ENCODE results near the gene TMEM86B.

The TMEM86B gene, protein sequence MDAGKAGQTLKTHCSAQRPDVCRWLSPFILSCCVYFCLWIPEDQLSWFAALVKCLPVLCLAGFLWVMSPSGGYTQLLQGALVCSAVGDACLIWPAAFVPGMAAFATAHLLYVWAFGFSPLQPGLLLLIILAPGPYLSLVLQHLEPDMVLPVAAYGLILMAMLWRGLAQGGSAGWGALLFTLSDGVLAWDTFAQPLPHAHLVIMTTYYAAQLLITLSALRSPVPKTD

GRCh38 chr19:55228403-55229031, at the start of gene TMEM86B:
TSS of gene TMEM86B (minus strand) at chr19:55228763. CDS start at chr19:55228741, 22 bp downstream.
- DNase-seq = no peak

DNA sequence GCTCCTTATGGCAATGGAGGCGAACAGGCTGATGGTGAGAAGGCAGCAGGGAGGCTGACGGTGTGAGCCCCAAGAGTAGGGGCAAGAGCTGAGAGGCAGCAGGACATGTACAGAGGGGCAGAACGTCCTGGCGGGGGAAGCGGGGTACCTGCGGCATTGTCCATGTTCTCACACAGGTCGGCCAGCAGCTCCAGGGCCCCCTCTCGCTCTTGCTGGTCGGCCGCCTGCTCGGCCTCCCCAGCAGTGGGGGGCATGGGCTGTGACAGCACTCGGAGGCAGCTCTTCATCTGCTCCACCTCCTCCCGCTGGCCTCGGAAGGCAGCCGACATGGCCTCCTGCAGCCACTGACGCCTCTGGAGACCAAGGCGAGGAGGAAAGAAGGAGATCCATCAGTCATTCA, 48.9 kb upstream of the TMEM86B start:
- DNase-seq = no peak

- no peak for DNase-seq
Observed at GRCh38 chr19:55276720-55277430, 48.3 kb upstream of the TMEM86B start.

- DNase-seq = no peak
Observed at GRCh38 chr19:55275851-55276719, 47.5 kb upstream of the TMEM86B start.

- DNase-seq = no peak
Observed at GRCh38 chr19:55273978-55274707, 45.6 kb upstream of the TMEM86B start.

- no peak for DNase-seq
Observed at GRCh38 chr19:55272142-55272541, 43.6 kb upstream of the TMEM86B start.

DNA sequence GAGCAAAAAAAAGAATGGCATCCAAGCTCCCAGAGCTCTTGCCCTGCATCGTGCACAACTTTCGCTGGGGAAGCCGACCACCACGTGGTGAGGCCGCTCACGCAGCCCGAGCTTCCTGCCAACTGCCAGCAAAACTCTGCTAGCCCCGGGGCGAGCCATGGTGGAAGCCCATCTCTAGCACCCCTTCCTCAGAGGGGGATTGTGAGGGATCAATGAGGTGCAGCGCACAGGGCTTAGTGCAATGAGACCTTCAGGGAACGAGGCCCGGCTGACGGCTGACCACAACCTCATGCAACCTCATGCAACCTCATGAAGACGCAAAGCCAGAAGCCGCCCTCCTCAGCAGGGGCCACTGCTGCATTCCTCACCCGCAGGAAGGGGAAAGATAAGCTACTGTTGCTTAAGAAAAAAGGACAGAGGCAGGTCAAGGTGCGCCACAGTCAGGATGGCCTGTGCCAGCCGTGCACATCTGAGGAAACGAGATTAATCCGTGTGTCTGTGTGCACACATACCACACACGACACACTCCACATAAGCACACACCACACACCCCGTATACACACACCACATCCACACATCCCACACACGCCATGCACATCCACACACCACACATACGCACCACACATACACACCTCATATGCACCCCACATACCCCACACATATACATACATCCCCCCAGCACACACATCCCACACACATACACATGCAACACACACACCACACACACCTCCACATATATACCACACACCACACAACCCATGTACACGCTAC, 41.8 kb upstream of the TMEM86B start:
- DNase-seq = no peak

DNA sequence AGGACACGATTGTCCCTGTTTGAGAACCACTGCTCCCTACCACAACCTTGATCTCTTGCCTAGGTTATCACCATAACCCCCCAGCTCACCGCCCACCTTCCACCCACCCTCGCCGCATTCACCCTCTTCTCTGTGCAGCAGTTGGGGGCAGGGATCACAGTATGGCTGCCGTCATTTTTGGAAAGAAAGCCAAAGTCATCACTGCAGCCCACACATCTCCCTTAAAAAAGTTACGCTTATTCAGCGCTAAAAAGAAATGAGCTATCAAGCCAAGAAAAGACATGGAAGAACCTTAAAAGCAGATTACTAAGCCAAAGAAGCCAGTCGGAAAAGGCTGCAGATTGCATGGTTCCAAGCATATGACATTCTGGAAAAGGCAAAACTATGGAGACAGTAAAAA, 40.7 kb upstream of the TMEM86B start:
- DNase-seq = no peak

DNA sequence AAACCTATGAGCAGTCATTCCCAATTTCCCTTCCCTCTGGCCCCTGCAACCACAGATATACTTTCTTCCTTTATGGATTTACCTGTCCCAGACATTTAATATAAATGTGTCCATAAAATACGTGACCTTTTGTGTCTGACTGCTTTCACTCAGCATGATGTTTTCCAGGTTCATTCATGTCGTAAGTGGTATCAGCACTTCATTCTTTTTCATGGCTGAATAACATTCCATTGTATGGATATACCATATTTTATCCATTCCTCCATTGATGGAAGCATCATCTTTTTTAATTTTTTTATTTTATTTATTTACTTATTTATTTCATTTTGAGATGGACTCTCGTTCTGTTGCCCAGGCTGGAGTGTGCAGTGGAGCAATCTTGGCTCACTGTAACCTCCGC, 38.3 kb upstream of the TMEM86B start:
- no peak for DNase-seq

- DNase-seq = no peak
Observed at GRCh38 chr19:55266404-55266803, 37.8 kb upstream of the TMEM86B start.

DNA sequence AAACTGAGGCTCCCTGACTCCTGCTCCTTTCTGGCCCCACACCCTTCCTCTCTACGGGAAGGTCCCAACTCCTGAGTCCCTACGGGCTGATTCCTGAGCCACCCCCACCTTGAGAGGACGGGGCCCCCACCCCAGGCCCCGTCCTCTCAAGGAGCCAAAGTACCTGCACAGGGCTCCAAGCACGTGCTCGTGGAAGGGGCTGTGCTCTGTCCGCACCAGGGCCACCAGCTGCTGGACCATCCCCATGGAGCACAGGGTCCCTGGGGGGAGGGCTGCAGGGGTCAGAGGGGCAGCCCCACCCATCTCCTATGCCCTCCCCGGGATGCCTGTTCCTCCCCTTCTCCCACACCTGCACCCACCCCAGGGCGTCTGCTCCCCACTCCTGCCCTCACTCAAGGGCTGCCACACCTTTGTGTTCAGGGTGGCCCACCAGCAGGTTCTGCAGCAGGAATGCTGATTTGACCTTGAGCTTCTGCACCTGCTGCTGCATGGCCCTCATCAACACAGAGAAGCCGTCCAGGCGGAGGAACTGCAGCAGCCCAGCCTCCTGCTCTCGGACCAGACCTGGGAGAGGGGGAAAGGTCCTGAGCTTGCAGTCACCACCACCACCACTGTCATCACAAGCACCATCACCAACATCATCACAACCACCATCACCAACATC, 37.3 kb upstream of the TMEM86B start:
- DNase-seq = no peak

GRCh38 chr19:55265173-55265572, 36.6 kb upstream of the TMEM86B start:
- no peak for DNase-seq

- no peak for DNase-seq
Observed at GRCh38 chr19:55264531-55264930, 36.0 kb upstream of the TMEM86B start.

DNA sequence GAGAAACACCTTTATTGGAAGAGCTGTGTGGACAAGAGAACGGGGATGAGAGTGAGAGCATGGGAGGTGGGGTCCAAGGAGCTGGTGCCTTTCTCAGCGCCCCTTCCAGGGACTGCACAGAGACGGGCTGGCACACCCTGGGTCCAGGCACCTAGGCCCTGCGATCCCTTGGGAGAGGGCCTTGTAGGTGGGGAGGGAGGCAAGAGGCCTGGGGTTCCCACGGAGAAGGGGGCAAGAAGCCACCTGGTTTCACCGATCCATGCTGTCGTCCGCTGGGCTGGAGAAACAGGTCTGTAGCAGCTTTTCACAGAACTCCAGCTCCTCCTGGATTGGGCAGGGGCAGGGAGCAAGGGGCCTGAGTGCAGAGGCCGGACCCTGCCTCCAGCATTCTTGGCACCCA, 33.8 kb upstream of the TMEM86B start:
- no peak for DNase-seq

DNA sequence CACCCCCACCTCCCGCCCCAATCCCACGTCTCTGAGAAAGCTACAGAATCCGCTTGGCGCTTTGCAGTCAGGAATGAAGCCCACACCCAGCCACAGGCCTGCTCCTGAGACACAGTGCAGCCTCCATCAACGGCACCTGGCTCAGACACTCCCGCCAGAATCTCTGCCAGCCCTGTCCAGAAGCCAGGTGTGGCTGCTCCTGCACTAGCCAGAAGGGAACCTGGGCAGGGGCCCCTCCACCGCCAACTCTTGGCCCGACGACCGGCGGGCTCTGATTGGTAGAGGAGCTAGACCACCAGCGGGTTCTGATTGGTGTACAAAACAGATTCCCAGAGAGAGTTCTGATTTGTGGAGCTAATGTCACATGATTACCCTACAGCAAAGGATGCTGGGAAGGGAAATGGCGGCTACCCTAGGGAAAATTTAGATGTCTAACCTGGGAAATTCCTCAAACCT, 33.1 kb upstream of the TMEM86B start:
- no peak for DNase-seq

GRCh38 chr19:55259540-55260210, 31.1 kb upstream of the TMEM86B start:
- no peak for DNase-seq

DNA sequence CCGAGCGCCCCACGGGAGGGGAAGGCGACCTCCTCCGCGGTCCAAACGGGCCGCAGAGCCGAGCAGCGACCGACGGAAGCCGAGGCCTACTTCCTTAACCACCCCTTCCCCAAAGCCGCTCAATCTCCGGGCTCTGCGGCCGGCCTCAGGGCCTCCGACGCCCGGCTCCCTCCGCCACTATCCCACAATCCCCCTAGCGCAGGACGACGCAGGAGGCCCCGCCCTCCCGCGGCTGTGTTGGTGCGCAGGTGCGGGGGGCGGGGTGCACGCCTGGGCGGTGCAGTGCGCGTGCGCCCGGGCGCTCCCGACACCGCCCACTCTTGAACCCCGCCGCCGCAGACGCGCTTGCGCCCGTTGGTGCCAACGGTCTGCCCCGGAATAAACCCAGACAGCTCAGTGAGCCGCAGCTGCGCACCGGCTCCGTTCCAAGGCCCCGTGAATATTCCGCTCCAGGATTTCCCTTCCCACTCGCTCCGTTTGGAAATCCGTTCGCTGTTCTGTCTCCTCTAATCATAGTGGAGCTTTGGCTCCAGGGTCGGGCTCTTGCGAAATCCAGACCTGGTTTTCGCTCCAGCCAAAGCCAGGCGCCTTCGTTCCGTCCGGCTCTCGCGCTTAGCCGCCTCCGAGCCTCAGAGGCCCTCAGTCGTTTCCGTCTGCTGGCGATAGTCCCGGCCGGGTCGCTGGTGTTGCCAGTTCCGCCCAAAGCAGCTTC, 30.4 kb upstream of the TMEM86B start, which contains the start of gene PPP6R1:
Gene PPP6R1, minus strand, starts transcription at position 190 of the 712 bp plus-strand sequence. CDS start 11,914 bp downstream, outside the sequence.
- peak; percentile 96 for DNase-seq

DNA sequence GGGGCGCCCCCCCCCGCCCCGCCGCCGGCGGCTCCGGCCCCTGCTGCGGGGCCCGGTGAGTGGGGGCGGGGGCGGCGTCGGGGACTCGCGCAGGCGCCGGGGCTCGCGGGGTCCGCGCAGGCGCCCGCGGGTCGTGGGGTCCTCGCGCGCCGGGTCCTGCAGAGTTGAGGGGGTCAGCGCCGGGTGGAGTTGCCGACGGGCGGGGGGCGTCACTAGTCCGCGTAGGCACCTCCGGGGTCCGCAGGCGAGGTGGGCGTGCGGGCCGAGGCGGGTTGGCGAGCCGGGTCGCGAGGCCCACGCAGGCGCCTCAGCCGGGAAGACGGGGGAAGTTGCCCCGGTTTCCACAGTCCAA, 29.9 kb upstream of the TMEM86B start:
- no peak for DNase-seq

All from NCI-H345 (cell line).